NCI-H460 (cell line): ENCODE measurements around the gene RNASE11. TPM values are rescaled to one million over a fixed set of nuclear protein-coding genes. Genes with fewer than 3 reads are reported as not detected.
"Not testable (repeated sequence)": the region's sequence is repeated elsewhere in the genome, so short reads cannot be mapped to it uniquely, and the experiment has no call there.

Experiments used
- DNase-seq: peaks from one replicate; pipeline ENCODE4 v3.0.0-alpha.2; 2016; ENCODE audit warnings: low read depth; ENCODE audit errors: extremely low read depth
- total RNA-seq: library from RNA; depleted of rRNA; stranded (reverse); fragments of >200 nt; shearing (Covaris generic); gene quantifications from 2 replicates; pipeline ENCODE4 v1.2.3, GENCODE V29; 2014

Gene RNASE11
- total RNA-seq, 1 experiment from 2014 or later, result not detected

GRCh38 chr14:20583142-20583541 lies 4.7 kb downstream of the RNASE11 start:
- no peak for DNase-seq

- no peak for DNase-seq
Measured at GRCh38 chr14:20580242-20580641, 7.6 kb downstream of the RNASE11 start.

DNA sequence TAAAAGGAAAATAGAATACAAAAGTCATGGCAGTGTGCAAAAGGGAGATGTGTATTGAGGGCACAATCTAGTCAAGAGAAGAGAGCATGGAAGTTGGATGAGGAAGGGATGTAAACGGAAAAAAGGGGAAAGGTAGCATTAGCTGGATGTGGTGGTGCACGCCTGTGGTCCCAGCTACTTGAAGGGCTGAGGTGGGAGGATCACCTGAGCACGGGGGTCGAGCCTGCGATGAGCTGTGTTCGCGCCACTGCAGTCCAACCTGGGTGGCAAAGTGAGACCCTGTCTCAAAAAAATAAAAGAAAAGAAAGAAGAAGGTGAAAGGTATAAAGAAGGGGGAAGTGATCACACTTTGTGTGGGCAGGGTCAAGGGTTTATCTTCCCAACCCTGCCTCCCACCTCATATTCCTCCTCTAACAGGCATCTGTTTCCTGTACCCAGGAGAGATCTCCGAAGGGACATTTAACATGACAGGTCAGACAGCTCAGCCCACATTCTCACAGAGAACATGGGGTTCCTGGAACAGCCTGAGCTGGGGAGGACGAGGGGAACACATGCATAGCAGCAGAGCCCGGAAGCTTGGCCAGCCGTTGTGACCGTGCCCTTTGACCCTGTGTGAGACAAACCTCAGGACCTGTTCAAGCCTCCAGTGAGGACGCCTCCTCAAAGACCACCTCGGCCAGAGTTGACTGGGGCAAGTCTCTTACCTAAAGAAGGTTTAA lies 8.9 kb downstream of the RNASE11 start:
- no peak for DNase-seq

- no peak for DNase-seq
Measured at GRCh38 chr14:20578325-20578724, 9.5 kb downstream of the RNASE11 start.

DNA sequence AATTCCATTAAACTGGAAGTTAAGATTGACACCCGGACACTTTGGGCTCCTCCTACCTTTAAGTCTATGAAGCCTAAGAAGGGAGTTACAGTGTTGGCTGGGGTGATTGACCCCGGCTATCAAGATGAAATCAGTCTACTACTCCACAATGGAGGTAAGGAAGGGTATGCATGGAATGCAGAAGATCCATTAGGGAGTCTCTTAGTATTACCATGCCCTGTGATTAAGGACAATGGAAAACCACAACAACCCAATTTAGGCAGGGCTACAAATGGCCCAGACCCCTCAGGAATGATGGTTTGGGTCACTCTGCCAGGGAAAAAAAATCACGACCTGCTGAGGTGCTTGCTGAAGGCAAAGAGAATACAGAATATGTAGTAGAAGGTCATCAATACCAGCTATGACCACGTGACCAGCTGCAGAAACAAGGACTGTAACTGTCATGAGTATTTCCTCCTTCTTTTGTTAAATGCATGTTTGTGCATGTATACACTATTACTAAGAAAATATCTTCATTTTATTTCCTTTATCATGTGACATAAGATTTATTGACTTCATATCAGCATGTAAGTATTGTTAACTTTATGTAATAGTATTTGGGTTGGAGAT lies 15.3 kb downstream of the RNASE11 start:
- not testable (repeated sequence) for DNase-seq

DNA sequence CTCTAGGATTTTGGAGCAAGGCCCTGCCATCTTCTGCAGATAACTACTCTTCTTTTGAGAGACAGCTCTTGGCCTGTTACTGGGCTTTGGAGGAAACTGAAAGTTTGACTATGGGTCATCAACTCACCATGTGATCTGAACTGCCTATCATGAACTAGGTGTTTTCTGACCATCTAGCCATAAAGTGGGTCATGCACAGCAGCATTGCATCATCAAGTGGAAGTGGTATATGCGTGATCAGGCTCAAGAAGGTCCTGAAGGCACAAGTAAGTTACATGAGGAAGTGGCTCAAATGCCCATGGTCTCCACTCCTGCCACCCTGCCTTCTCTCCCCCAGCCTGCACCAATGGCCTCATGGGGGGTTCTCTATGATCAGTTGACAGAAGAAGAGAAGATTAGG lies 17.1 kb downstream of the RNASE11 start:
- DNase-seq, result not testable (repeated sequence)

DNA sequence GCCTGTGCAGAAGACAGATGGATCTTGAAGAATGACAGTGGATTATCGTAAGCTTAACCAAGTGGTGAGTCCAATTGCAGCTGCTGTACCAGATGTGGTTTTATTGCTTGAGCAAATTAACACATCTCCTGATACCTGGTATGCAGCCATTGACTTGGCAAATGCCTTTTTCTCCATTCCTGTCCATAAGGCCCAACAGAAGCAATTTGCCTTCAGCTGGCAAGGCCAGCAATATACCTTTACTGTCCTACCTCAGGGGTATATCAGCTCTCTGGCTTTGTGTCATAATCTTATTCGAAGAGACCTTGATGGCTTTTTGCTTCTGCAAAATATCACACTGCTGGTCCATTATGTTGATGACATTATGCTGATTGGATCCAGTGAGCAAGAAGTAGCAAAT lies 17.9 kb downstream of the RNASE11 start:
- not testable (repeated sequence) for DNase-seq

- DNase-seq, result no peak
Measured at GRCh38 chr14:20569066-20569465, 18.7 kb downstream of the RNASE11 start.

GRCh38 chr14:20568393-20568792 lies 19.4 kb downstream of the RNASE11 start:
- DNase-seq, result no peak

- DNase-seq, result not testable (repeated sequence)
Measured at GRCh38 chr14:20567199-20567598, 20.6 kb downstream of the RNASE11 start.

DNA sequence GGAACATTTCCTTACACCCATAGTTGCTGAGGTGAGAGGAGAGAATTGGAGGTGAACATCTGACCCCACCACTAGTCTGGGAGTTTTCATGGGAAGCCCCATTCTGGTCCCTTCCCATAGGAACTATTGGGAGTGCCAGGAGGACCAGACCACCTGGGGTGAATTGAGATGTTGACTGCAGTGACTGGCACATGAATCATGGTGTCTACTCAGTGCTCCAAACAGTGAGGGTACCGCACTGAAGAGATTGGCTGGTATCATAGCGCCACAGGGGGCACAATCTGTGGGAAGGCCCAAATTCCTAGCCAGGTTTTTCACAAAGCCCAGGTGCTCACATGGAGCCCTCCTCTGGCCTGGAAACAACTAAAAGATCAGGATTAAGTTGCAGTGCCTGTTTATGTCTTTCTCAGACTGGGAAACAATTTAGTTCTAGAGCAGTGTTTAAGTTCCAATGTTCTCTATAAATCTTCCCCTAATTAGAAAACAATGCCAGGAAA lies 23.3 kb downstream of the RNASE11 start:
- no peak for DNase-seq

GRCh38 chr14:20563971-20564370 lies 23.8 kb downstream of the RNASE11 start:
- no peak for DNase-seq

DNA sequence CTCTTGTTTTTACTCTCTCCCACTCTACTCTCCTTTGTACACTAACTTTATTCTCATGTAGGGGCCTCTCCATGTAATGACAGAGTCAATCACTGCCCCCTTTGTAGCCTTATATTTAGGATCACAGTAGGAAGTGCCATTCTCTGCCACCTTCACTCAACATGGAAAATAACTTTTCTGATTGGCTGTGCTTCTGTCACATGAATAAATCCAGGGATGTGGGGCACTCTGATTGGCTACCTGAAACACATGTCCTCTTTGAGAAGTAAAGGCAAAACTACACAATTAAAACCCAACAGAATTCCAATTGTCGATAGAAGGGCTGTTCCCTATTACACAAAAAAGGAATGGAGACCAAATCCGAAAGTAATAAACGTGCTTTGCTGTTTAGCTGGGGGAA lies 26.8 kb downstream of the RNASE11 start, which contains the start of gene RNASE9:
RNASE9 (minus strand) TSS at position 87 of the 400 bp plus-strand sequence.
- no peak for DNase-seq

DNA sequence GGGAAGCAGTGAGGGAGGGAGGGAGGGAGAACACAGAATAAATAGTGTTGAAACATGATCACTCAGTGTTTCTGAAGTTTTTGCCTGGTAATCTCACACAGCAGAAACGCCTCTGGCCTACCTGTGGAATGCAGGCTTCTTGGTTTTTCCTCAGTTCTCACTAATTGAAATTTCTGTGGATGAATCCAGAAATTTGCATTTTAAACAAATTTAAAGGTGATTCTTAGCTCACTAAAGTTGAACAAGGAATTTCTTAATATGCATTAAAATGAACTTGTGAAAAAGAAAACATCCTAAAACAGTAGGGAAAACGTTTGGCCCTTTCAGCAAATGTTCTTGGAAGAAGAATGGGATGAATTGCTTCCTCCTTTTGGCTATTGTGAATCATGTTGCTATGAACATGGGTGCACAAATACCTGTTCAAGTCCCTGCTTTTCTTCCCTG lies 28.3 kb downstream of the RNASE11 start:
- no peak for DNase-seq

GRCh38 chr14:20557212-20557542 lies 30.6 kb downstream of the RNASE11 start:
- DNase-seq, result no peak

DNA sequence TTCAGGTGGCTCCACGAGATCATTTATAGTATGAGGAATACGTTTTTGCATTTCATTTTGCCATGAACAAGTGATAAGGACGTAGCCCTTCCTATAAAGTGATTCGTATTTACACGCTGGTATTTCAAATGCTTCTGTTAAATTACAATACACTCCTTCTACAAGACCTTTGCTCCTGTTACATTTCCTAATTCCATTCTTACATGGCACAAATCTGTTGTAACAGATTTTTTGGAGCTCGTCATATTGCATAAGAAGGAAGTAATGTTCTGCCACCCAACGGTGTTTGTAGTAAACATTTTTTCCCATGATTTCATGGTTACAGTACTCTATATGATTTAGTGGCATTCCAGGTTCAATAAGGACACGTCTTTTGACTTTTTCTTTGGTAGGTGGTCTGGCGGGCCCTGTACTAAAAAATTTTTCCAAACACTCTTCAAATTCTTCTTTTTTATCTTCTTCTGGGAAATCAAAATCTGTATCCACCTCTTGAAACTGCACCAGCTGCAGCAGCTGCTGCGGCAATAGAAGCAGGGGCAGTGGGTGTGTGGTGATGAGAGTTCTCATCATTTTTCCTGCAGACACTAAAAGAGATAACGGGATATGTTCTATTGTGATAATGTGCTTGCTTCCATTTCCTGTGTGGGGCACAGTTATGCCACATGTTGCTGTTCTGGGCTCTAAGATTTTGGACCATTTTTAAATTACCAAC lies 31.1 kb downstream of the RNASE11 start:
- no peak for DNase-seq

- no peak for DNase-seq
Measured at GRCh38 chr14:20555845-20556244, 32.0 kb downstream of the RNASE11 start.

DNA sequence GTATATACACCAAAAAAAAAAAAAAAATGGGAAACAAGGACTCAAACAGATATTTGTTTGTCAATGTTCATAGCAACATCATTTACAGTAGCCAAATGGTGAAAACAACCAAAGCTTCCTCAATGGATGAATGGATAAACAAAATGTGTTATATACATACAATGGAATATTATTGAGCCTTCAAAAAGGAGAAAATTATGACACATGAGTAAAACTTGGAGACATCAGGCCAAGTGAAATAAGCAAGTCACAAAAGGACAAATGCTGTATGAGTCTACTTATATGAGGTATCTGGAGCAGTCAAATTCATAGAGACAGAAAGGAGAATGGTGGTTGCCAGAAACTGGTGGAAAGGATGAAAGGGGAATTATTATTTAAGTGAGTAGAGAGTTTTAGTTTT lies 34.8 kb downstream of the RNASE11 start:
- DNase-seq, result no peak

GRCh38 chr14:20551606-20552005 lies 36.2 kb downstream of the RNASE11 start:
- no peak for DNase-seq

DNA sequence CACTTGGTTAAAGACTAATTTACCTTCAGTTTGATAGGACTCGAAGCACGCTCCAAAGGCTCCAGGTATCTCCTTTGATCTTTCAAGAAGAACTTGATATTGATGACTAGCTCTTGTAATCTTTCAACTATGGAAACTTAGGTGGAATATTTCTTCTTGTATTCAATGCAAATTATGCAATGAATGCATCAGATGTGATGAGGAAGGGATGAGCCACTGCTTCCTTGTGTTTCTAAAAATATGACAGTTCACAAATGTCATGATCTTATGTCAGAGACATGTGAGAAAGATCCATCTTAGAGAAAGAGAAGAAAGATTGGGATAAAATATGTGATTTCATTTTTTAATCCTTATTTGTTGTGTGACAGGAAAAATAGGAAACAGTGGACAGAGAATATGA lies 36.9 kb downstream of the RNASE11 start:
- DNase-seq, result no peak

DNA sequence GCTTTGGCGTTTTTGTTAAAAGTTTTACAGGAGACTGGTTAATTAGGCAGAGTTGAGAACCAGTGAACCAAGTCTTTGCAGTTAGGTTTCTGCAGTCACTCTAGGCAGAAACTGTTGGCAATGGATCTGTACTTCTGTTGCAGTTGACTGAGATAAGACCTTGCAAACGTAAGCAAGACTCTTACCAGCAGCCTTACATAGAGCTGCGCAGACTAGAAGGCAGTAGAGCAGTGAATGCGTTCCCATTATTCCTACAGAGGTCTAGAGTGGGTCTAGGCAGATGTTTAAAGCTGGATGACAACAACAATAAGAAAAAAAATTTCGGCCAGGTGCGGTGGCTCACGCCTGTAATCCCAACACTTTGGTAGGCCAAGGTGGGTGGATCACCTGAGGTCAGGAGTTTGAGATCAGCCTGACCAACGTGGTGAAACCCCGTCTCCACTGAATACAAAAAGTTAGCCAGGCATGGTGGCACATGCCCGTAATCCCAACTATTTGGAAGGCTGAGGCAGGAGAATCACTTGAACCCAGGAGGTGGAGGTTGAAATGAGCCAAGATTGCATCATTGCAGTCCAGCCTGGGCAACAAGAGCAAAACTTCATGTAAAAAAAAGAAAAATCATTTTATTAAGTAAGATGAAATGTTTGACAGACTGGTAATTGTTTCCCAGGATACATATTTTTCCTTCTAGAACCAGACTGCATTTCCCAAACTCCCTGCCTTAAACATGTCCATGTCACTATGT lies 39.2 kb downstream of the RNASE11 start:
- no peak for DNase-seq
